HCT116 (cell line): ENCODE results near the gene CYP27A1. TPM values are rescaled to one million over a fixed set of nuclear protein-coding genes. Genes with fewer than 3 reads are reported as not detected.

Experiments
- ATAC-seq: fragments of 200-7000 bp; cut with Tn5 transposase; 2 replicates; pipeline ENCODE4 v1.9.1; 2020; ENCODE audit warnings: mild to moderate bottlenecking, moderate library complexity
- BruUV-seq: library from RNA; stranded (reverse); fragments of 400-500 nt; replicated peaks from 2 replicates; lab custom pipeline; 2021; lab: Mats Ljungman, UMichigan
- CTCF ChIA-PET: fragments of 300-600 bp; sonication (Branson Sonifier 250); formaldehyde crosslinking; loops from one replicate; lab custom pipeline; 2021; ENCODE audit warnings: antibody characterized with exemption; lab: Charles Lee
- POLR2A ChIA-PET: fragments of 300-600, 350-600 bp; sonication (Branson Sonifier 250); formaldehyde crosslinking; loops from one replicate; lab custom pipeline; 2021; ENCODE audit warnings: antibody characterized with exemption; lab: Charles Lee
- RAD21 ChIA-PET, 2 experiments: fragments of 300-600 bp; sonication (Branson Sonifier 250); formaldehyde crosslinking; loops; one replicate each; lab custom pipeline; 2023; ENCODE audit warnings: low total read pairs in 2 of 2; ENCODE audit not compliant: uncharacterized antibody in 2 of 2, unreplicated experiment in 2 of 2, low non-redundant PET in 1 of 2; lab: Charles Lee
- DNase-seq: peaks from one replicate; pipeline ENCODE4 v3.0.0-alpha.2; 2010; ENCODE audit warnings: low read depth, low spot score
- H2AFZ ChIP-seq: fragments of 200-600 bp; shearing (Covaris generic), sonication (generic); 2 replicates; pipeline ENCODE4 v1.6.1; 2017; ENCODE audit warnings: low read depth, mixed run types, mixed read lengths, antibody characterized with exemption, low read length; ENCODE audit not compliant: poor library complexity, severe bottlenecking
- H3K27ac ChIP-seq: 2 replicates; pipeline ENCODE4 v1.5.1; 2012; ENCODE audit warnings: low read depth, low read length
- H3K27me3 ChIP-seq: fragments of 200-600 bp; sonication (generic); 2 replicates; pipeline ENCODE4 v1.6.1; 2016; ENCODE audit warnings: mixed run types, low read length, mixed read lengths; ENCODE audit not compliant: insufficient read depth
- H3K36me3 ChIP-seq, 2 experiments: fragments of 200-500 bp in 1 of 2; fragments of 200-600 bp in 1 of 2; sonication (Bioruptor generic) in 1 of 2; sonication (generic) in 1 of 2; 2 replicates each; pipeline versions ENCODE4 v1.5.1 to v1.6.1; 2014 to 2016; ENCODE audit warnings: low read length in 2 of 2, inconsistent platforms in 1 of 2, mixed read lengths in 1 of 2, mixed run types in 1 of 2; ENCODE audit not compliant: insufficient read depth in 2 of 2, control insufficient read depth in 1 of 2
- H3K4me1 ChIP-seq, 2 experiments: fragments of 200-600 bp in 1 of 2; sonication (generic) in 1 of 2; 2 replicates each; pipeline versions ENCODE4 v1.5.1 to v1.6.1; 2012 to 2017; ENCODE audit warnings: low read length in 2 of 2, inconsistent platforms in 1 of 2, mild to moderate bottlenecking in 1 of 2, mixed read lengths in 1 of 2, mixed run types in 1 of 2, moderate library complexity in 1 of 2; ENCODE audit not compliant: insufficient read depth in 2 of 2, control insufficient read depth in 1 of 2
- H3K4me2 ChIP-seq: fragments of 200-600 bp; sonication (generic); 2 replicates; pipeline ENCODE4 v1.6.1; 2017; ENCODE audit warnings: mixed run types, low read length, mixed read lengths
- H3K4me3 ChIP-seq, 2 experiments: fragments of 200-600 bp in 1 of 2; sonication (generic) in 1 of 2; replicated peaks in 1 of 2; 2 replicates each; pipeline ENCODE4 v1.5.1; 2011 to 2016; ENCODE audit warnings: low read length in 2 of 2, control low read depth in 1 of 2, low read depth in 1 of 2, mild to moderate bottlenecking in 1 of 2, mixed read lengths in 1 of 2, mixed run types in 1 of 2
- H3K79me2 ChIP-seq: fragments of 200-600 bp; sonication (generic); 2 replicates; pipeline ENCODE4 v1.6.1; 2017; ENCODE audit warnings: mild to moderate bottlenecking, mixed run types, low read length, moderate library complexity, mixed read lengths; ENCODE audit not compliant: insufficient read depth
- H3K9ac ChIP-seq: fragments of 200-600 bp; sonication (generic); 2 replicates; pipeline ENCODE4 v1.6.1; 2016; ENCODE audit warnings: low read length, mixed read lengths
- H3K9me2 ChIP-seq: fragments of 200-600 bp; sonication (generic), shearing (Covaris generic); 2 replicates; pipeline ENCODE4 v1.6.1; 2017; ENCODE audit warnings: mixed run types, mild to moderate bottlenecking, moderate library complexity; ENCODE audit not compliant: insufficient read depth
- H3K9me3 ChIP-seq, 2 experiments: fragments of 200-500 bp in 1 of 2; fragments of 200-600 bp in 1 of 2; sonication (Bioruptor generic) in 1 of 2; sonication (generic) in 1 of 2; 2 replicates each; pipeline ENCODE4 v1.6.1; 2014 to 2017; ENCODE audit warnings: low read length in 2 of 2, mixed read lengths in 2 of 2, inconsistent platforms in 1 of 2, low read depth in 1 of 2, mild to moderate bottlenecking in 1 of 2, mixed run types in 1 of 2, moderate library complexity in 1 of 2; ENCODE audit not compliant: control insufficient read depth in 1 of 2, insufficient read depth in 1 of 2
- H4K20me1 ChIP-seq: fragments of 200-600 bp; sonication (generic), shearing (Covaris generic); 2 replicates; pipeline ENCODE4 v1.6.1; 2017; ENCODE audit warnings: mixed run types, mild to moderate bottlenecking, moderate library complexity; ENCODE audit not compliant: insufficient read depth
- CEBPB ChIP-seq: IDR thresholded peaks from 2 replicates; pipeline ENCODE4 v1.6.1; 2012; ENCODE audit warnings: low read depth
- EZH2 ChIP-seq: fragments of 200-600 bp; sonication (generic); IDR thresholded peaks from 2 replicates; pipeline ENCODE4 v1.6.1; 2017; ENCODE audit warnings: antibody characterized with exemption, mixed run types
- RAD21 ChIP-seq: IDR thresholded peaks from 2 replicates; pipeline ENCODE4 v1.6.1; 2012; ENCODE audit warnings: low read depth, mild to moderate bottlenecking
- YY1 ChIP-seq: IDR thresholded peaks from 2 replicates; pipeline ENCODE4 v1.6.1; 2011; ENCODE audit warnings: low read length, low read depth, moderate library complexity, mild to moderate bottlenecking; ENCODE audit not compliant: insufficient replicate concordance; ENCODE audit errors: extremely low read depth
- ZFX ChIP-seq: fragments of 450-650 bp; IDR thresholded peaks from 2 replicates; pipeline ENCODE4 v1.6.1; 2017
- intact Hi-C: fragments of 100-400 bp; cut with micrococcal nuclease; formaldehyde crosslinking; loops from 2 replicates; pipeline ENCODE4 v1.10.0; 2022
- total RNA-seq: library from RNA; stranded (reverse); gene quantifications from one replicate; pipeline ENCODE4 v1.2.1, GENCODE V29; 2021; ENCODE audit not compliant: unreplicated experiment
- TF ChIP-seq, protein P1 (sequence below): IDR thresholded peaks from 2 replicates; pipeline ENCODE4 v1.6.1; 2012; ENCODE audit warnings: low read depth
- TF ChIP-seq, protein P2 (sequence below): IDR thresholded peaks from 2 replicates; pipeline ENCODE4 v1.6.1; 2012
- TF ChIP-seq, protein P3 (sequence below), 3 experiments: fragments of 200-600 bp in 1 of 3; sonication (generic) in 1 of 3; IDR thresholded peaks in 2 of 3; conservative IDR thresholded peaks in 1 of 3; 2 replicates each; pipeline ENCODE4 v1.5.1; 2012 to 2017; ENCODE audit warnings: low read depth in 2 of 3, low read length in 2 of 3, antibody characterized with exemption in 1 of 3, borderline replicate concordance in 1 of 3, control low read depth in 1 of 3, mild to moderate bottlenecking in 1 of 3, mixed read lengths in 1 of 3, mixed run types in 1 of 3, moderate library complexity in 1 of 3; ENCODE audit not compliant: insufficient read depth in 1 of 3
- TF ChIP-seq, protein P4 (sequence below): IDR thresholded peaks from 2 replicates; pipeline ENCODE4 v1.6.1; 2011; ENCODE audit warnings: mild to moderate bottlenecking, low read length, moderate library complexity; ENCODE audit not compliant: insufficient replicate concordance; ENCODE audit errors: extremely low read depth

Gene CYP27A1
- total RNA-seq, 1 experiment from 2014 or later, result 1.6 TPM

DNA sequence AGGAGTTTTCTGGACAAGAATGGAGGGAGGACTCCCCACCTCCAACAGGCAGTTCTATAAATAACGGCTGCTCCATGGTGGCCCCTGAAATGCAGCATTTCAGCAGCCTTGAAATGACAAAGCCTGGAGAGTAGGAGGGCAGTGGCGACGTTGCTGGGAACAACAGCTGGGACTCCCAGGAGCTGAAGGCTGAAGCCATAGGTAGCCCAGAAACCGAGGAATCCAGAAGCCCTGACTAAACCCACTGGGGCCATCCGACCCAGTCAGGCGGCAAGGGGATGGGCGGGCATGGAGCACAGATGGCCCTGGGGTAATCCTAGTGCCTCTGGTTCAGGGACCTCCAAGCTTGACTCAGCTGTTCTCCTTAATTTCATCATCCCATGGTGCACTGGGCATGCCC is 40.7 kb downstream of the CYP27A1 start:
- no peaks in the 10 kb centered on the region for H3K27me3 ChIP-seq
- no peak for TF ChIP-seq CEBPB
- TF ChIP-seq ZFX, result no peak
- TF ChIP-seq, protein P1, sequence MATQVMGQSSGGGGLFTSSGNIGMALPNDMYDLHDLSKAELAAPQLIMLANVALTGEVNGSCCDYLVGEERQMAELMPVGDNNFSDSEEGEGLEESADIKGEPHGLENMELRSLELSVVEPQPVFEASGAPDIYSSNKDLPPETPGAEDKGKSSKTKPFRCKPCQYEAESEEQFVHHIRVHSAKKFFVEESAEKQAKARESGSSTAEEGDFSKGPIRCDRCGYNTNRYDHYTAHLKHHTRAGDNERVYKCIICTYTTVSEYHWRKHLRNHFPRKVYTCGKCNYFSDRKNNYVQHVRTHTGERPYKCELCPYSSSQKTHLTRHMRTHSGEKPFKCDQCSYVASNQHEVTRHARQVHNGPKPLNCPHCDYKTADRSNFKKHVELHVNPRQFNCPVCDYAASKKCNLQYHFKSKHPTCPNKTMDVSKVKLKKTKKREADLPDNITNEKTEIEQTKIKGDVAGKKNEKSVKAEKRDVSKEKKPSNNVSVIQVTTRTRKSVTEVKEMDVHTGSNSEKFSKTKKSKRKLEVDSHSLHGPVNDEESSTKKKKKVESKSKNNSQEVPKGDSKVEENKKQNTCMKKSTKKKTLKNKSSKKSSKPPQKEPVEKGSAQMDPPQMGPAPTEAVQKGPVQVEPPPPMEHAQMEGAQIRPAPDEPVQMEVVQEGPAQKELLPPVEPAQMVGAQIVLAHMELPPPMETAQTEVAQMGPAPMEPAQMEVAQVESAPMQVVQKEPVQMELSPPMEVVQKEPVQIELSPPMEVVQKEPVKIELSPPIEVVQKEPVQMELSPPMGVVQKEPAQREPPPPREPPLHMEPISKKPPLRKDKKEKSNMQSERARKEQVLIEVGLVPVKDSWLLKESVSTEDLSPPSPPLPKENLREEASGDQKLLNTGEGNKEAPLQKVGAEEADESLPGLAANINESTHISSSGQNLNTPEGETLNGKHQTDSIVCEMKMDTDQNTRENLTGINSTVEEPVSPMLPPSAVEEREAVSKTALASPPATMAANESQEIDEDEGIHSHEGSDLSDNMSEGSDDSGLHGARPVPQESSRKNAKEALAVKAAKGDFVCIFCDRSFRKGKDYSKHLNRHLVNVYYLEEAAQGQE, result no peak
- TF ChIP-seq, protein P2, sequence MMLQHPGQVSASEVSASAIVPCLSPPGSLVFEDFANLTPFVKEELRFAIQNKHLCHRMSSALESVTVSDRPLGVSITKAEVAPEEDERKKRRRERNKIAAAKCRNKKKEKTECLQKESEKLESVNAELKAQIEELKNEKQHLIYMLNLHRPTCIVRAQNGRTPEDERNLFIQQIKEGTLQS, result no peak
- TF ChIP-seq, protein P3, sequence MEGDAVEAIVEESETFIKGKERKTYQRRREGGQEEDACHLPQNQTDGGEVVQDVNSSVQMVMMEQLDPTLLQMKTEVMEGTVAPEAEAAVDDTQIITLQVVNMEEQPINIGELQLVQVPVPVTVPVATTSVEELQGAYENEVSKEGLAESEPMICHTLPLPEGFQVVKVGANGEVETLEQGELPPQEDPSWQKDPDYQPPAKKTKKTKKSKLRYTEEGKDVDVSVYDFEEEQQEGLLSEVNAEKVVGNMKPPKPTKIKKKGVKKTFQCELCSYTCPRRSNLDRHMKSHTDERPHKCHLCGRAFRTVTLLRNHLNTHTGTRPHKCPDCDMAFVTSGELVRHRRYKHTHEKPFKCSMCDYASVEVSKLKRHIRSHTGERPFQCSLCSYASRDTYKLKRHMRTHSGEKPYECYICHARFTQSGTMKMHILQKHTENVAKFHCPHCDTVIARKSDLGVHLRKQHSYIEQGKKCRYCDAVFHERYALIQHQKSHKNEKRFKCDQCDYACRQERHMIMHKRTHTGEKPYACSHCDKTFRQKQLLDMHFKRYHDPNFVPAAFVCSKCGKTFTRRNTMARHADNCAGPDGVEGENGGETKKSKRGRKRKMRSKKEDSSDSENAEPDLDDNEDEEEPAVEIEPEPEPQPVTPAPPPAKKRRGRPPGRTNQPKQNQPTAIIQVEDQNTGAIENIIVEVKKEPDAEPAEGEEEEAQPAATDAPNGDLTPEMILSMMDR (IDR thresholded peaks at IDR 0.05 in 2 of 3, conservative IDR thresholded peaks at IDR 0.05 in 1 of 3; ENCODE audit: borderline replicate concordance in 1 of 3, insufficient read depth in 1 of 3, low read depth in 2 of 3, low read length in 2 of 3), result no peak
- TF ChIP-seq RAD21, result no peak
- no peak for TF ChIP-seq EZH2
- TF ChIP-seq, protein P4, sequence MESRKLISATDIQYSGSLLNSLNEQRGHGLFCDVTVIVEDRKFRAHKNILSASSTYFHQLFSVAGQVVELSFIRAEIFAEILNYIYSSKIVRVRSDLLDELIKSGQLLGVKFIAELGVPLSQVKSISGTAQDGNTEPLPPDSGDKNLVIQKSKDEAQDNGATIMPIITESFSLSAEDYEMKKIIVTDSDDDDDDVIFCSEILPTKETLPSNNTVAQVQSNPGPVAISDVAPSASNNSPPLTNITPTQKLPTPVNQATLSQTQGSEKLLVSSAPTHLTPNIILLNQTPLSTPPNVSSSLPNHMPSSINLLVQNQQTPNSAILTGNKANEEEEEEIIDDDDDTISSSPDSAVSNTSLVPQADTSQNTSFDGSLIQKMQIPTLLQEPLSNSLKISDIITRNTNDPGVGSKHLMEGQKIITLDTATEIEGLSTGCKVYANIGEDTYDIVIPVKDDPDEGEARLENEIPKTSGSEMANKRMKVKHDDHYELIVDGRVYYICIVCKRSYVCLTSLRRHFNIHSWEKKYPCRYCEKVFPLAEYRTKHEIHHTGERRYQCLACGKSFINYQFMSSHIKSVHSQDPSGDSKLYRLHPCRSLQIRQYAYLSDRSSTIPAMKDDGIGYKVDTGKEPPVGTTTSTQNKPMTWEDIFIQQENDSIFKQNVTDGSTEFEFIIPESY, result no peak
- no peak for TF ChIP-seq YY1
- TF ChIP-seq, all 23 proteins: peak for 0
- ATAC-seq (no peak), DNase-seq (no peak)
- Histone ChIP-seq H2AFZ (no peak overlapping the region), H3K9me3 (no peaks in the 10 kb centered on the region), H3K4me3 (no peak overlapping the region), H3K27ac (no peak overlapping the region), H3K4me2 (no peak overlapping the region), H3K36me3 (no peaks in the 10 kb centered on the region), H4K20me1 (no peaks in the 10 kb centered on the region), H3K9ac (no peak overlapping the region), H3K4me1 (no peaks in the 10 kb centered on the region), H3K79me2 (no peaks in the 10 kb centered on the region), H3K9me2 (no peaks in the 10 kb centered on the region)
- POLR2A ChIA-PET, result no interaction called here
- CTCF ChIA-PET, result no interaction called here
- RAD21 ChIA-PET, result no interaction called here
- BruUV-seq, result no TSS peak
- intact Hi-C loops, result no loop called here
